Fibroblast of mammary gland (primary cell): ENCODE measurements around the gene ORC3.

ENCODE experiments used
- DNase-seq: peaks from one replicate; pipeline ENCODE4 v3.0.0-alpha.2; 2010; ENCODE audit warnings: low read depth
- H3K4me3 ChIP-seq: 2 replicates; pipeline ENCODE4 v1.5.1; 2011; ENCODE audit warnings: low read depth, mild to moderate bottlenecking, low read length, moderate library complexity; ENCODE audit not compliant: control insufficient read depth
- CTCF ChIP-seq: conservative IDR thresholded peaks from 2 replicates; pipeline ENCODE4 v1.5.1; 2011; ENCODE audit warnings: low read depth, low read length, inconsistent platforms; ENCODE audit not compliant: control insufficient read depth, insufficient read depth

The ORC3 gene

GRCh38 chr6:87551799-87552198, 38.1 kb upstream of the ORC3 start:
- no peak overlapping the region for H3K4me3 ChIP-seq
- no peak for TF ChIP-seq CTCF
- no peak for DNase-seq

GRCh38 chr6:87553159-87553765, 36.7 kb upstream of the ORC3 start:
- no peak for TF ChIP-seq CTCF
- H3K4me3 ChIP-seq = no peak overlapping the region
- DNase-seq = no peak

GRCh38 chr6:87555506-87555905, 34.4 kb upstream of the ORC3 start:
- no peak overlapping the region for H3K4me3 ChIP-seq
- TF ChIP-seq CTCF = no peak
- DNase-seq = no peak

GRCh38 chr6:87558446-87558845, 31.5 kb upstream of the ORC3 start:
- H3K4me3 ChIP-seq = no peak overlapping the region
- DNase-seq = no peak
- TF ChIP-seq CTCF = no peak

GRCh38 chr6:87561017-87561416, 28.9 kb upstream of the ORC3 start:
- H3K4me3 ChIP-seq = no peak overlapping the region
- no peak for DNase-seq
- no peak for TF ChIP-seq CTCF

GRCh38 chr6:87572021-87572420, 17.9 kb upstream of the ORC3 start:
- H3K4me3 ChIP-seq = no peak overlapping the region
- no peak for DNase-seq
- no peak for TF ChIP-seq CTCF

GRCh38 chr6:87572883-87573282, 17.1 kb upstream of the ORC3 start:
- no peak for TF ChIP-seq CTCF
- DNase-seq = no peak
- H3K4me3 ChIP-seq = no peak overlapping the region
